SK-N-SH treated with all-trans-retinoic acid at 6 μM for 48 hours (cell line): ENCODE data around the gene ITGAV.

Experiments
- ATAC-seq: fragments of 200-7000 bp; cut with Tn5 transposase; 3 replicates; pipeline ENCODE4 v1.9.1; 2020; ENCODE audit warnings: mild to moderate bottlenecking, moderate library complexity
- ARNTL ChIP-seq: fragments of 450-650 bp; formaldehyde crosslinking; IDR thresholded peaks from 2 replicates; pipeline ENCODE4 v1.5.0; 2020; ENCODE audit warnings: low read depth, mild to moderate bottlenecking, moderate library complexity, borderline replicate concordance
- BACH2 ChIP-seq: fragments of 250-450 bp; sonication (Bioruptor Pico); IDR thresholded peaks from 2 replicates; pipeline ENCODE4 v1.9.0; 2021; ENCODE audit warnings: mild to moderate bottlenecking, borderline replicate concordance
- CSDC2 ChIP-seq: fragments of 250-450 bp; sonication (Bioruptor Pico); IDR thresholded peaks from 2 replicates; pipeline ENCODE4 v1.5.0; 2020; ENCODE audit warnings: mild to moderate bottlenecking, moderate library complexity
- ESRRG ChIP-seq: fragments of 250-450 bp; sonication (Bioruptor Pico); IDR thresholded peaks from 2 replicates; pipeline ENCODE4 v1.6.1; 2021; ENCODE audit warnings: mild to moderate bottlenecking
- GLIS3 ChIP-seq: fragments of 250-450 bp; sonication (Bioruptor Pico); IDR thresholded peaks from 2 replicates; pipeline ENCODE4 v1.5.0; 2020; ENCODE audit warnings: mild to moderate bottlenecking, moderate library complexity
- ISL1 ChIP-seq: fragments of 250-450 bp; sonication (Bioruptor Pico); IDR thresholded peaks from 2 replicates; pipeline ENCODE4 v2.1.2; 2022; ENCODE audit warnings: mild to moderate bottlenecking, moderate library complexity
- OSR1 ChIP-seq: fragments of 250-450 bp; sonication (Bioruptor Pico); IDR thresholded peaks from 2 replicates; pipeline ENCODE4 v1.8.0; 2022; ENCODE audit warnings: moderate library complexity, mild to moderate bottlenecking, inconsistent platforms
- PPARA ChIP-seq: fragments of 250-450 bp; sonication (Bioruptor Pico); IDR thresholded peaks from 2 replicates; pipeline ENCODE4 v1.5.0; 2020; ENCODE audit warnings: mild to moderate bottlenecking, borderline replicate concordance
- RARB ChIP-seq: fragments of 250-450 bp; sonication (Bioruptor Pico); IDR thresholded peaks from 2 replicates; pipeline ENCODE4 v1.8.0; 2021; ENCODE audit warnings: mild to moderate bottlenecking, moderate library complexity
- SNAI2 ChIP-seq: fragments of 250-450 bp; sonication (Bioruptor Pico); IDR thresholded peaks from 2 replicates; pipeline ENCODE4 v1.5.0; 2020; ENCODE audit warnings: mild to moderate bottlenecking, moderate library complexity
- TCF4 ChIP-seq: fragments of 250-450 bp; sonication (Bioruptor Pico); IDR thresholded peaks from 2 replicates; pipeline ENCODE4 v1.8.0; 2021; ENCODE audit warnings: mild to moderate bottlenecking, moderate library complexity, borderline replicate concordance
- TOX ChIP-seq: fragments of 250-450 bp; sonication (Bioruptor Pico); IDR thresholded peaks from 2 replicates; pipeline ENCODE4 v1.8.0; 2021; ENCODE audit warnings: mild to moderate bottlenecking, moderate library complexity, borderline replicate concordance
- ZC3H10 ChIP-seq: fragments of 250-450 bp; sonication (Bioruptor Pico); IDR thresholded peaks from 2 replicates; pipeline ENCODE4 v1.5.1; 2021; ENCODE audit warnings: mild to moderate bottlenecking, moderate library complexity
- ZFP3 ChIP-seq: fragments of 250-450 bp; sonication (Bioruptor Pico); IDR thresholded peaks from 2 replicates; pipeline ENCODE4 v1.5.0; 2020; ENCODE audit warnings: mild to moderate bottlenecking, moderate library complexity
- ZFP30 ChIP-seq: fragments of 450-650 bp; formaldehyde crosslinking; IDR thresholded peaks from 2 replicates; pipeline ENCODE4 v1.5.0; 2022; ENCODE audit warnings: mild to moderate bottlenecking, moderate library complexity
- ZNF565 ChIP-seq: fragments of 450-650 bp; formaldehyde crosslinking; conservative IDR thresholded peaks from 2 replicates; pipeline ENCODE4 v1.5.0; 2020; ENCODE audit warnings: low read depth, mild to moderate bottlenecking, moderate library complexity
- ZNF70 ChIP-seq: fragments of 450-650 bp; formaldehyde crosslinking; IDR thresholded peaks from 2 replicates; pipeline ENCODE4 v1.5.0; 2020; ENCODE audit warnings: mild to moderate bottlenecking, moderate library complexity
- ZNF8 ChIP-seq: fragments of 450-650 bp; formaldehyde crosslinking; IDR thresholded peaks from 2 replicates; pipeline ENCODE4 v1.5.0; 2020; ENCODE audit warnings: mild to moderate bottlenecking, moderate library complexity
- TF ChIP-seq, protein P1 (sequence below): fragments of 250-450 bp; sonication (Bioruptor Pico); IDR thresholded peaks from 2 replicates; pipeline ENCODE4 v1.5.1; 2020; ENCODE audit warnings: low read depth, mild to moderate bottlenecking, moderate library complexity
- TF ChIP-seq, protein P2 (sequence below): fragments of 250-450 bp; sonication (Bioruptor Pico); IDR thresholded peaks from 2 replicates; pipeline ENCODE4 v1.8.0; 2020; ENCODE audit warnings: mild to moderate bottlenecking, moderate library complexity, borderline replicate concordance
- TF ChIP-seq, protein P3 (sequence below): fragments of 250-450 bp; sonication (Bioruptor Pico); IDR thresholded peaks from 2 replicates; pipeline ENCODE4 v1.5.1; 2021; ENCODE audit warnings: mild to moderate bottlenecking, moderate library complexity
- TF ChIP-seq, protein P4 (sequence below): fragments of 250-450 bp; sonication (Bioruptor Pico); IDR thresholded peaks from 2 replicates; pipeline ENCODE4 v1.5.0; 2020; ENCODE audit warnings: mild to moderate bottlenecking, moderate library complexity

The ITGAV gene

GRCh38 chr2:186717320-186718007 lies 127.6 kb downstream of the ITGAV start:
- no peak for TF ChIP-seq ISL1
- TF ChIP-seq OSR1 (CRISPR knock-in tag) = no peak
- TF ChIP-seq, protein P1, sequence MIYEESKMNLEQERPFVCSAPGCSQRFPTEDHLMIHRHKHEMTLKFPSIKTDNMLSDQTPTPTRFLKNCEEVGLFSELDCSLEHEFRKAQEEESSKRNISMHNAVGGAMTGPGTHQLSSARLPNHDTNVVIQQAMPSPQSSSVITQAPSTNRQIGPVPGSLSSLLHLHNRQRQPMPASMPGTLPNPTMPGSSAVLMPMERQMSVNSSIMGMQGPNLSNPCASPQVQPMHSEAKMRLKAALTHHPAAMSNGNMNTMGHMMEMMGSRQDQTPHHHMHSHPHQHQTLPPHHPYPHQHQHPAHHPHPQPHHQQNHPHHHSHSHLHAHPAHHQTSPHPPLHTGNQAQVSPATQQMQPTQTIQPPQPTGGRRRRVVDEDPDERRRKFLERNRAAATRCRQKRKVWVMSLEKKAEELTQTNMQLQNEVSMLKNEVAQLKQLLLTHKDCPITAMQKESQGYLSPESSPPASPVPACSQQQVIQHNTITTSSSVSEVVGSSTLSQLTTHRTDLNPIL (CRISPR knock-in tag) = no peak
- TF ChIP-seq CSDC2 (CRISPR knock-in tag) = no peak
- TF ChIP-seq, protein P2, sequence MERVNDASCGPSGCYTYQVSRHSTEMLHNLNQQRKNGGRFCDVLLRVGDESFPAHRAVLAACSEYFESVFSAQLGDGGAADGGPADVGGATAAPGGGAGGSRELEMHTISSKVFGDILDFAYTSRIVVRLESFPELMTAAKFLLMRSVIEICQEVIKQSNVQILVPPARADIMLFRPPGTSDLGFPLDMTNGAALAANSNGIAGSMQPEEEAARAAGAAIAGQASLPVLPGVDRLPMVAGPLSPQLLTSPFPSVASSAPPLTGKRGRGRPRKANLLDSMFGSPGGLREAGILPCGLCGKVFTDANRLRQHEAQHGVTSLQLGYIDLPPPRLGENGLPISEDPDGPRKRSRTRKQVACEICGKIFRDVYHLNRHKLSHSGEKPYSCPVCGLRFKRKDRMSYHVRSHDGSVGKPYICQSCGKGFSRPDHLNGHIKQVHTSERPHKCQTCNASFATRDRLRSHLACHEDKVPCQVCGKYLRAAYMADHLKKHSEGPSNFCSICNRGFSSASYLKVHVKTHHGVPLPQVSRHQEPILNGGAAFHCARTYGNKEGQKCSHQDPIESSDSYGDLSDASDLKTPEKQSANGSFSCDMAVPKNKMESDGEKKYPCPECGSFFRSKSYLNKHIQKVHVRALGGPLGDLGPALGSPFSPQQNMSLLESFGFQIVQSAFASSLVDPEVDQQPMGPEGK (CRISPR knock-in tag) = no peak
- no peak for TF ChIP-seq BACH2 (CRISPR knock-in tag)
- no peak for TF ChIP-seq TOX (CRISPR knock-in tag)
- no peak for TF ChIP-seq ZFP30 (CRISPR knock-in tag)
- TF ChIP-seq ZNF565 (CRISPR knock-in tag) = no peak
- TF ChIP-seq ZC3H10 = no peak
- TF ChIP-seq RARB (CRISPR knock-in tag) = no peak
- TF ChIP-seq, protein P3, sequence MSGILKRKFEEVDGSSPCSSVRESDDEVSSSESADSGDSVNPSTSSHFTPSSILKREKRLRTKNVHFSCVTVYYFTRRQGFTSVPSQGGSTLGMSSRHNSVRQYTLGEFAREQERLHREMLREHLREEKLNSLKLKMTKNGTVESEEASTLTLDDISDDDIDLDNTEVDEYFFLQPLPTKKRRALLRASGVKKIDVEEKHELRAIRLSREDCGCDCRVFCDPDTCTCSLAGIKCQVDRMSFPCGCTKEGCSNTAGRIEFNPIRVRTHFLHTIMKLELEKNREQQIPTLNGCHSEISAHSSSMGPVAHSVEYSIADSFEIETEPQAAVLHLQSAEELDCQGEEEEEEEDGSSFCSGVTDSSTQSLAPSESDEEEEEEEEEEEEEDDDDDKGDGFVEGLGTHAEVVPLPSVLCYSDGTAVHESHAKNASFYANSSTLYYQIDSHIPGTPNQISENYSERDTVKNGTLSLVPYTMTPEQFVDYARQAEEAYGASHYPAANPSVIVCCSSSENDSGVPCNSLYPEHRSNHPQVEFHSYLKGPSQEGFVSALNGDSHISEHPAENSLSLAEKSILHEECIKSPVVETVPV = no peak
- no peak for TF ChIP-seq GLIS3
- TF ChIP-seq ZNF70 = no peak
- TF ChIP-seq ARNTL (CRISPR knock-in tag) = no peak
- no peak; the same call in 2 of the 3 replicates for ATAC-seq

DNA sequence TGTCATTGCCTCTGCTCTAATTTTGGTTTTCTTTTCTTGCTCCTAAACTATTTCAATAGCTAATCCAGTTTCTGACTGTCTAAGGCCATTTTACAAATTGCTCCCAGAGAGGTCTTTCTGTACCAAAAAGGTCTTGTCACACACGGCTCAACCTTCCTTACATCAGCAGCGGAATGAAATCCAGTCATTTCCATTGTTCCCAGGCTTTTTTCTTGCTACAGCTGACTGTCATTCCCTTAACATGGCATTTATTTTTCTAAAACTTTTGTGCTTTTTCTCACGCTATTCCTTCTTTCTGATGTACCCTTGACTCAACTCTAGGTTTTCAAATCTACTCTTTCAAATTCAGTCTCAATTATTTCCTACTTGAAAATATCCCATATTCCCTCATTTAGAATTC lies 128.3 kb downstream of the ITGAV start:
- ATAC-seq = no peak
- TF ChIP-seq PPARA (CRISPR knock-in tag) (no peak), ESRRG (CRISPR knock-in tag) (no peak), ZNF8 (CRISPR knock-in tag) (no peak), GLIS3 (no peak), ARNTL (CRISPR knock-in tag) (no peak), ZNF565 (CRISPR knock-in tag) (no peak), TCF4 (no peak), ISL1 (no peak), OSR1 (CRISPR knock-in tag) (no peak), CSDC2 (CRISPR knock-in tag) (no peak), ZC3H10 (no peak), BACH2 (CRISPR knock-in tag) (no peak), ZFP30 (CRISPR knock-in tag) (no peak), TOX (CRISPR knock-in tag) (no peak), ZFP3 (CRISPR knock-in tag) (no peak), SNAI2 (no peak)
- TF ChIP-seq, protein P2 (CRISPR knock-in tag) = no peak
- TF ChIP-seq, protein P1 (CRISPR knock-in tag) = no peak
- TF ChIP-seq, protein P3 = no peak
- TF ChIP-seq, protein P4, sequence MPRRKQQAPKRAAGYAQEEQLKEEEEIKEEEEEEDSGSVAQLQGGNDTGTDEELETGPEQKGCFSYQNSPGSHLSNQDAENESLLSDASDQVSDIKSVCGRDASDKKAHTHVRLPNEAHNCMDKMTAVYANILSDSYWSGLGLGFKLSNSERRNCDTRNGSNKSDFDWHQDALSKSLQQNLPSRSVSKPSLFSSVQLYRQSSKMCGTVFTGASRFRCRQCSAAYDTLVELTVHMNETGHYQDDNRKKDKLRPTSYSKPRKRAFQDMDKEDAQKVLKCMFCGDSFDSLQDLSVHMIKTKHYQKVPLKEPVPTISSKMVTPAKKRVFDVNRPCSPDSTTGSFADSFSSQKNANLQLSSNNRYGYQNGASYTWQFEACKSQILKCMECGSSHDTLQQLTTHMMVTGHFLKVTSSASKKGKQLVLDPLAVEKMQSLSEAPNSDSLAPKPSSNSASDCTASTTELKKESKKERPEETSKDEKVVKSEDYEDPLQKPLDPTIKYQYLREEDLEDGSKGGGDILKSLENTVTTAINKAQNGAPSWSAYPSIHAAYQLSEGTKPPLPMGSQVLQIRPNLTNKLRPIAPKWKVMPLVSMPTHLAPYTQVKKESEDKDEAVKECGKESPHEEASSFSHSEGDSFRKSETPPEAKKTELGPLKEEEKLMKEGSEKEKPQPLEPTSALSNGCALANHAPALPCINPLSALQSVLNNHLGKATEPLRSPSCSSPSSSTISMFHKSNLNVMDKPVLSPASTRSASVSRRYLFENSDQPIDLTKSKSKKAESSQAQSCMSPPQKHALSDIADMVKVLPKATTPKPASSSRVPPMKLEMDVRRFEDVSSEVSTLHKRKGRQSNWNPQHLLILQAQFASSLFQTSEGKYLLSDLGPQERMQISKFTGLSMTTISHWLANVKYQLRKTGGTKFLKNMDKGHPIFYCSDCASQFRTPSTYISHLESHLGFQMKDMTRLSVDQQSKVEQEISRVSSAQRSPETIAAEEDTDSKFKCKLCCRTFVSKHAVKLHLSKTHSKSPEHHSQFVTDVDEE = no peak
